Keratinocyte (primary cell): Measurements from ENCODE around the gene MYO16.

Experiments used
- EZH2 ChIP-seq: IDR thresholded peaks from one replicate; pipeline ENCODE4 v1.6.1; 2012; ENCODE audit warnings: inconsistent platforms, mild to moderate bottlenecking, low read length, moderate library complexity
- TF ChIP-seq, protein P1 (sequence below), 3 experiments: IDR thresholded peaks in 1 of 3; conservative IDR thresholded peaks in 1 of 3; optimal IDR thresholded peaks in 1 of 3; 2 replicates in 2 of 3; 3 replicates in 1 of 3; pipeline versions ENCODE3 to v1.5.1; 2011; ENCODE audit warnings: low read length in 3 of 3, mild to moderate bottlenecking in 3 of 3, moderate library complexity in 2 of 3, control low read depth in 1 of 3, inconsistent platforms in 1 of 3; ENCODE audit not compliant: insufficient read depth in 2 of 3; ENCODE audit errors: extremely low read depth in 1 of 3

DNA sequence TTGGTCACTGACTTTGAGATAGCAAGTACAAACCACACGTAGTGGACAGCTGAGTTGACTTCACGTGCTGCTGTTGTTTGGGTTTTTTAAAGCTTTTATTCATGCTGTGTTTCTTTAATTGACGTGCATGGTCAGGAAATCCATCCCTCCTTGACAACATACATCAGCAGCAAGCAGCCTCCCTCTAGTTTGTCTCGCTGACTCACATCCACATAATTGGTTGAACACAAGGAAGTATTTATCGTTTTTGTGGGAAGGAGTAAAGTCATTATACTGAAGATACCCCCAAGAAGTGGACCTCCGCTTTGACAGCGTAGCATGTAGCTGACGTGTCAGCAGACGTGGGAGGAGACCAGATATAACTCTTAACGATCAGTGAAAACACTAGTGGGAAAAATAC is 355.8 kb downstream of the MYO16 start:
- no peak for TF ChIP-seq EZH2
- TF ChIP-seq, protein P1, sequence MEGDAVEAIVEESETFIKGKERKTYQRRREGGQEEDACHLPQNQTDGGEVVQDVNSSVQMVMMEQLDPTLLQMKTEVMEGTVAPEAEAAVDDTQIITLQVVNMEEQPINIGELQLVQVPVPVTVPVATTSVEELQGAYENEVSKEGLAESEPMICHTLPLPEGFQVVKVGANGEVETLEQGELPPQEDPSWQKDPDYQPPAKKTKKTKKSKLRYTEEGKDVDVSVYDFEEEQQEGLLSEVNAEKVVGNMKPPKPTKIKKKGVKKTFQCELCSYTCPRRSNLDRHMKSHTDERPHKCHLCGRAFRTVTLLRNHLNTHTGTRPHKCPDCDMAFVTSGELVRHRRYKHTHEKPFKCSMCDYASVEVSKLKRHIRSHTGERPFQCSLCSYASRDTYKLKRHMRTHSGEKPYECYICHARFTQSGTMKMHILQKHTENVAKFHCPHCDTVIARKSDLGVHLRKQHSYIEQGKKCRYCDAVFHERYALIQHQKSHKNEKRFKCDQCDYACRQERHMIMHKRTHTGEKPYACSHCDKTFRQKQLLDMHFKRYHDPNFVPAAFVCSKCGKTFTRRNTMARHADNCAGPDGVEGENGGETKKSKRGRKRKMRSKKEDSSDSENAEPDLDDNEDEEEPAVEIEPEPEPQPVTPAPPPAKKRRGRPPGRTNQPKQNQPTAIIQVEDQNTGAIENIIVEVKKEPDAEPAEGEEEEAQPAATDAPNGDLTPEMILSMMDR (optimal IDR thresholded peaks at IDR 0.05 in 1 of 3, IDR thresholded peaks at IDR 0.05 in 1 of 3, conservative IDR thresholded peaks at IDR 0.05 in 1 of 3; ENCODE audit: extremely low read depth in 1 of 3, insufficient read depth in 2 of 3, low read length in 3 of 3): no peak
